WTC11 (cell line): ENCODE measurements around the gene UVRAG. TPM values are rescaled to one million over a fixed set of nuclear protein-coding genes. Genes with fewer than 3 reads are reported as not detected.

ENCODE experiments used
- ATAC-seq: fragments of 200-7000 bp; cut with Tn5 transposase; 2 replicates; pipeline ENCODE4 v1.10.0; 2021; ENCODE audit warnings: mild to moderate bottlenecking, moderate library complexity
- CTCF ChIA-PET: fragments of 300-600 bp; sonication (Branson Sonifier 250); formaldehyde crosslinking; loops from one replicate; lab custom pipeline; 2021; ENCODE audit warnings: antibody characterized with exemption; lab: Charles Lee
- POLR2A ChIA-PET: fragments of 350-600 bp; sonication (Branson Sonifier 250); formaldehyde crosslinking; loops from one replicate; lab custom pipeline; 2021; ENCODE audit warnings: antibody characterized with exemption; lab: Charles Lee
- DNase-seq: peaks from one replicate; pipeline ENCODE4 v3.0.0; 2021; ENCODE audit warnings: low spot score
- H3K27ac Mint-ChIP-seq: 2 replicates; pipeline ENCODE4 v1.8.0; 2021; ENCODE audit warnings: mixed read lengths
- H3K27me3 Mint-ChIP-seq: 2 replicates; pipeline ENCODE4 v1.8.0; 2021; ENCODE audit warnings: low read depth, mild to moderate bottlenecking, moderate library complexity, mixed read lengths
- H3K36me3 Mint-ChIP-seq: 2 replicates; pipeline ENCODE4 v1.8.0; 2021; ENCODE audit warnings: mixed read lengths
- H3K4me1 Mint-ChIP-seq: 2 replicates; pipeline ENCODE4 v1.8.0; 2022; ENCODE audit warnings: mixed read lengths
- H3K4me3 Mint-ChIP-seq: 2 replicates; pipeline ENCODE4 v1.8.0; 2021; ENCODE audit warnings: mild to moderate bottlenecking, moderate library complexity, mixed read lengths
- H3K9me3 Mint-ChIP-seq: 2 replicates; pipeline ENCODE4 v1.8.0; 2021; ENCODE audit warnings: mixed read lengths
- CREM ChIP-seq: sonication (generic); formaldehyde crosslinking; IDR thresholded peaks from 2 replicates; pipeline ENCODE4 v1.8.1; 2022; ENCODE audit warnings: mild to moderate bottlenecking, missing genetic modification reagents, moderate library complexity
- E2F4 ChIP-seq: sonication (generic); formaldehyde crosslinking; IDR thresholded peaks from 2 replicates; pipeline ENCODE4 v1.8.1; 2022; ENCODE audit warnings: low read depth, mild to moderate bottlenecking, moderate library complexity, missing genetic modification reagents, borderline replicate concordance
- ERG ChIP-seq: fragments of 250-450 bp; sonication (Bioruptor Pico); IDR thresholded peaks from 2 replicates; pipeline ENCODE4 v1.8.0; 2021; ENCODE audit warnings: mild to moderate bottlenecking
- FOXJ3 ChIP-seq: sonication (generic); formaldehyde crosslinking; IDR thresholded peaks from 2 replicates; pipeline ENCODE4 v1.9.0; 2021; ENCODE audit warnings: missing genetic modification reagents, mild to moderate bottlenecking, borderline replicate concordance
- FOXK1 ChIP-seq: sonication (generic); formaldehyde crosslinking; IDR thresholded peaks from 2 replicates; pipeline ENCODE4 v1.8.0; 2022; ENCODE audit warnings: mild to moderate bottlenecking, moderate library complexity, missing genetic modification reagents
- JAZF1 ChIP-seq: fragments of 250-450 bp; sonication (Bioruptor Pico); IDR thresholded peaks from 2 replicates; pipeline ENCODE4 v1.9.0; 2021; ENCODE audit warnings: moderate library complexity, mild to moderate bottlenecking, inconsistent platforms
- MXD4 ChIP-seq: fragments of 250-450 bp; sonication (Bioruptor Pico); IDR thresholded peaks from 2 replicates; pipeline ENCODE4 v1.8.0; 2021; ENCODE audit warnings: mild to moderate bottlenecking, moderate library complexity, borderline replicate concordance
- PRDM15 ChIP-seq: sonication (generic); formaldehyde crosslinking; IDR thresholded peaks from 2 replicates; pipeline ENCODE4 v1.8.0; 2022; ENCODE audit warnings: missing genetic modification reagents
- SMAD3 ChIP-seq: sonication (generic); formaldehyde crosslinking; IDR thresholded peaks from 2 replicates; pipeline ENCODE4 v1.8.0; 2022; ENCODE audit warnings: missing genetic modification reagents, mild to moderate bottlenecking, borderline replicate concordance
- SOX15 ChIP-seq: fragments of 250-450 bp; sonication (Bioruptor Pico); IDR thresholded peaks from 2 replicates; pipeline ENCODE4 v1.9.0; 2021; ENCODE audit warnings: mild to moderate bottlenecking
- TCF7 ChIP-seq: sonication (generic); formaldehyde crosslinking; IDR thresholded peaks from 2 replicates; pipeline ENCODE4 v1.8.0; 2022; ENCODE audit warnings: mild to moderate bottlenecking, low read depth, missing genetic modification reagents, moderate library complexity
- TEAD4 ChIP-seq: sonication (generic); formaldehyde crosslinking; IDR thresholded peaks from 2 replicates; pipeline ENCODE4 v1.8.0; 2022; ENCODE audit warnings: mild to moderate bottlenecking, missing genetic modification reagents
- TP53 ChIP-seq: sonication (generic); formaldehyde crosslinking; IDR thresholded peaks from 2 replicates; pipeline ENCODE4 v1.8.1; 2023; ENCODE audit warnings: mild to moderate bottlenecking, missing genetic modification reagents
- USF2 ChIP-seq: sonication (generic); formaldehyde crosslinking; IDR thresholded peaks from 2 replicates; pipeline ENCODE4 v1.8.1; 2023; ENCODE audit warnings: mild to moderate bottlenecking, missing genetic modification reagents, moderate library complexity
- ZBTB21 ChIP-seq: sonication (generic); formaldehyde crosslinking; IDR thresholded peaks from 2 replicates; pipeline ENCODE4 v1.8.1; 2023; ENCODE audit warnings: mild to moderate bottlenecking, missing genetic modification reagents, borderline replicate concordance
- ZBTB43 ChIP-seq: sonication (generic); formaldehyde crosslinking; IDR thresholded peaks from 2 replicates; pipeline ENCODE4 v1.8.1; 2023; ENCODE audit warnings: mild to moderate bottlenecking, missing genetic modification reagents
- ZNF317 ChIP-seq: sonication (generic); formaldehyde crosslinking; IDR thresholded peaks from 2 replicates; pipeline ENCODE4 v1.8.1; 2023; ENCODE audit warnings: low read depth, mild to moderate bottlenecking, moderate library complexity, missing genetic modification reagents, borderline replicate concordance
- total RNA-seq: library from RNA; stranded (reverse); gene quantifications from 3 replicates; pipeline ENCODE4 v1.2.3, GENCODE V29; 2021

The UVRAG gene
- total RNA-seq, 1 experiment from 2014 or later: 14.5 TPM

- no peak overlapping the region for H3K27ac Mint-ChIP-seq
- H3K4me3 Mint-ChIP-seq: no peak overlapping the region
- ChIA-PET POLR2A (no interaction called here), CTCF (no interaction called here)
- H3K27me3 Mint-ChIP-seq: no peaks in the 10 kb centered on the region
- ATAC-seq (no peak), DNase-seq (no peak)
- H3K4me1 Mint-ChIP-seq: peaks cover 9% of the 10 kb centered on the region
- no peaks in the 10 kb centered on the region for H3K36me3 Mint-ChIP-seq
- H3K9me3 Mint-ChIP-seq: peaks cover 6% of the 10 kb centered on the region
- TF ChIP-seq ERG (CRISPR knock-in tag) (no peak), FOXJ3 (no peak), TP53 (no peak), ZBTB21 (CRISPR knock-in tag) (no peak), MXD4 (CRISPR knock-in tag) (no peak), SOX15 (CRISPR knock-in tag) (no peak), SMAD3 (CRISPR knock-in tag) (no peak), JAZF1 (CRISPR knock-in tag) (no peak), CREM (CRISPR knock-in tag) (no peak), ZBTB43 (CRISPR knock-in tag) (no peak), TEAD4 (CRISPR knock-in tag) (no peak)
Observed at GRCh38 chr11:75840522-75840921, 25.5 kb downstream of the UVRAG start.

GRCh38 chr11:75841739-75842138 lies 26.7 kb downstream of the UVRAG start:
- ChIA-PET POLR2A (no interaction called here), CTCF (no interaction called here)

More at GRCh38 chr11:75841739-75842138, 26.7 kb downstream of the UVRAG start:
- TF ChIP-seq USF2 (CRISPR knock-in tag) (no peak), E2F4 (CRISPR knock-in tag) (no peak), MXD4 (CRISPR knock-in tag) (no peak), TEAD4 (CRISPR knock-in tag) (no peak), SMAD3 (CRISPR knock-in tag) (no peak), PRDM15 (CRISPR knock-in tag) (no peak), ERG (CRISPR knock-in tag) (no peak), FOXK1 (CRISPR knock-in tag) (no peak), TCF7 (CRISPR knock-in tag) (no peak), ZNF317 (CRISPR knock-in tag) (no peak)
- H3K27me3 Mint-ChIP-seq: no peaks in the 10 kb centered on the region
- H3K27ac Mint-ChIP-seq: no peak overlapping the region
- no peaks in the 10 kb centered on the region for H3K36me3 Mint-ChIP-seq
- no peak for ATAC-seq
- H3K4me1 Mint-ChIP-seq: peaks cover 9% of the 10 kb centered on the region
- no peak for DNase-seq
- peaks cover 7% of the 10 kb centered on the region for H3K9me3 Mint-ChIP-seq
- H3K4me3 Mint-ChIP-seq: no peak overlapping the region
